Spleen (tissue), 7 donors: ENCODE measurements around the gene PHACTR1.

ENCODE experiments used
- CTCF ChIP-seq, 11 experiments: fragments of 200-600 bp in 7 of 11; fragments of 450-650 bp in 4 of 11; sonication (generic) in 4 of 11; IDR thresholded peaks in 8 of 11; conservative IDR thresholded peaks in 3 of 11; 1 replicate in 7 of 11; 2 replicates in 4 of 11; pipeline versions ENCODE4 v1.4.0 to v1.8.0; 2016 to 2021; ENCODE audit warnings: antibody characterized with exemption in 11 of 11, inconsistent platforms in 4 of 11, mild to moderate bottlenecking in 1 of 11
- POLR2A ChIP-seq, 3 donors: fragments of 450-650 bp; IDR thresholded peaks; one replicate each; pipeline ENCODE4 v1.5.1; 2017; ENCODE audit warnings: antibody characterized with exemption in 3 of 3, mild to moderate bottlenecking in 1 of 3
- POLR2AphosphoS5 ChIP-seq, 3 donors: sonication (generic); formaldehyde crosslinking; IDR thresholded peaks; one replicate each; pipeline ENCODE4 v1.5.1; 2017; ENCODE audit warnings: antibody characterized with exemption in 3 of 3
- donor health status: DM: no; HTN: no; CAD: no; lungs with moderate emphysema.
- donor health status: DM: no; HTN: no; CAD: no.
- donor health status: DM: no; HTN: no; CAD: no.

GRCh38 chr6:13012296-13012695 lies 295.7 kb downstream of the PHACTR1 start:
- TF ChIP-seq POLR2AphosphoS5 (IDR thresholded peaks at IDR 0.05) (no peak), CTCF (IDR thresholded peaks at IDR 0.05 in 8 of 11, conservative IDR thresholded peaks at IDR 0.05 in 3 of 11) (no peak), POLR2A (IDR thresholded peaks at IDR 0.05) (no peak)
